ENCODE results near the gene ADGRE1.
"Not testable (repeated sequence)": the region's sequence is repeated elsewhere in the genome, so short reads cannot be mapped to it uniquely, and the experiment has no call there.

The ADGRE1 gene

GRCh38 chr19:6865849-6866248 lies 21.5 kb upstream of the ADGRE1 start:
- H3K4me3 ChIP-seq (ENCODE audit: low read depth, low read length): no peak overlapping the region
- no peak for TF ChIP-seq CTCF (IDR thresholded peaks at IDR 0.05; ENCODE audit: low read depth, low read length)

- TF ChIP-seq CTCF (IDR thresholded peaks at IDR 0.05; ENCODE audit: low read depth, low read length): no peak
- H3K4me3 ChIP-seq (ENCODE audit: low read depth, low read length): no peak overlapping the region
Observed at GRCh38 chr19:6866741-6867151, 20.6 kb upstream of the ADGRE1 start.

GRCh38 chr19:6868351-6868750 lies 19.0 kb upstream of the ADGRE1 start:
- H3K4me3 ChIP-seq (ENCODE audit: low read depth, low read length): no peak overlapping the region
- no peak for TF ChIP-seq CTCF (IDR thresholded peaks at IDR 0.05; ENCODE audit: low read depth, low read length)

GRCh38 chr19:6869151-6869882 lies 18.1 kb upstream of the ADGRE1 start:
- not testable (repeated sequence) for H3K4me3 ChIP-seq (ENCODE audit: low read depth, low read length)

GRCh38 chr19:6873708-6874431 lies 13.5 kb upstream of the ADGRE1 start:
- H3K4me3 ChIP-seq (ENCODE audit: low read depth, low read length): no peak overlapping the region
- no peak for TF ChIP-seq CTCF (IDR thresholded peaks at IDR 0.05; ENCODE audit: low read depth, low read length)

GRCh38 chr19:6875218-6875617 lies 12.2 kb upstream of the ADGRE1 start:
- no peak for TF ChIP-seq CTCF (IDR thresholded peaks at IDR 0.05; ENCODE audit: low read depth, low read length)
- H3K4me3 ChIP-seq (ENCODE audit: low read depth, low read length): no peak overlapping the region

- no peak overlapping the region for H3K4me3 ChIP-seq (ENCODE audit: low read depth, low read length)
- no peak for TF ChIP-seq CTCF (IDR thresholded peaks at IDR 0.05; ENCODE audit: low read depth, low read length)
Observed at GRCh38 chr19:6876748-6877147, 10.6 kb upstream of the ADGRE1 start.
